ENCODE measurements around the gene EAPP. TPM values are rescaled to one million over a fixed set of nuclear protein-coding genes. Genes with fewer than 3 reads are reported as not detected.
A peak's percentile ranks its signal among the peaks of the same experiment; 100 is the strongest.

The EAPP gene
- total and polyA plus RNA-seq, 2 of the 13 experiments (the other 11 are each of a cell fraction or from before 2014, with no cell fraction given): 68.7 to 110 TPM

GRCh38 chr14:34466691-34467090 lies 72.8 kb downstream of the EAPP start:
- no peaks in the 10 kb centered on the region for H3K79me2 ChIP-seq (ENCODE audit: insufficient read depth, low read length)
- H3K27me3 ChIP-seq (ENCODE audit: control insufficient read depth in 1 of 2, insufficient read depth in 2 of 2, low read length in 2 of 2): no peaks in the 10 kb centered on the region; a peak in 1 of 5 replicates
- in situ Hi-C loops (cut with HindIII; ENCODE audit: extremely low pct_ligation_motif_present, low pct_unique_long_range_greater_than_20kb) (loop anchor here (25.0 kb wide), 1 partner anchor 429 kb away; no protein-coding TSS in a partner anchor), intact Hi-C loops (cut with micrococcal nuclease; ENCODE audit: unreplicated experiment) (loop anchor here (10.0 kb wide), 2 partner anchors 442 to 518 kb away; partner anchors contain the start of gene SRP54)
- no peak overlapping the region for H3K4me2 ChIP-seq (ENCODE audit: low read depth, low read length)
- H3K9me3 ChIP-seq (ENCODE audit: low read length): no peaks in the 10 kb centered on the region
- ChIA-PET CTCF (ENCODE audit: low intra/inter-chr PET ratio, low total read pairs) (no interaction called here), POLR2A (no interaction called here)
- no peaks in the 10 kb centered on the region for H3K36me3 ChIP-seq (replicated peaks in 1 of 2; ENCODE audit: control insufficient read depth in 1 of 2, insufficient read depth in 2 of 2, low read length in 2 of 2)
- H3K27ac ChIP-seq (ENCODE audit: extremely low read length, insufficient read depth, low read length): no peak overlapping the region
- DNase-seq (ENCODE audit: low spot score) (no peak), FAIRE-seq (no peak), ATAC-seq (no peak)
- H2AFZ ChIP-seq (ENCODE audit: low read length): no peak overlapping the region
- H3K4me3 ChIP-seq (replicated peaks in 1 of 3; ENCODE audit: insufficient read depth in 1 of 3, low read depth in 2 of 3, low read length in 3 of 3): no peak overlapping the region
- H3K9ac ChIP-seq (ENCODE audit: insufficient read depth, low read depth, low read length): no peak overlapping the region
- H3K4me1 ChIP-seq (ENCODE audit: insufficient read depth, low read length): peaks cover 67% of the 10 kb centered on the region
- no peaks in the 10 kb centered on the region for H4K20me1 ChIP-seq (ENCODE audit: insufficient read depth, low read length)
- no TSS peak for BruUV-seq (replicated peaks)
- 78% methylated on average over 2 of the region's 2 CpGs for WGBS (ENCODE audit: low lambda C conversion rate)
- TF ChIP-seq FOXO4 (CRISPR knock-in tag; conservative IDR thresholded peaks at IDR 0.05): 0 out of 2 replicates have a peak, but pooled peaks have one; percentile 34
- TF ChIP-seq ZNF318 (CRISPR knock-in tag; IDR thresholded peaks at IDR 0.05): no peak
- TF ChIP-seq ZNF12 (CRISPR knock-in tag; IDR thresholded peaks at IDR 0.05): peak; percentile 93
- TF ChIP-seq KDM5A (IDR thresholded peaks at IDR 0.05; ENCODE audit: borderline replicate concordance, low read length): no peak
- no peak for TF ChIP-seq HMGXB4 (CRISPR knock-in tag; IDR thresholded peaks at IDR 0.05; ENCODE audit: borderline replicate concordance in 1 of 2, low read depth in 1 of 2)
- no peak for TF ChIP-seq SNAPC2 (CRISPR knock-in tag; IDR thresholded peaks at IDR 0.05)
- no peak for TF ChIP-seq ZKSCAN8 (CRISPR knock-in tag; IDR thresholded peaks at IDR 0.05; ENCODE audit: borderline replicate concordance)
- no peak for TF ChIP-seq ZNF597 (CRISPR knock-in tag; IDR thresholded peaks at IDR 0.05)
- no peak for TF ChIP-seq SRSF9 (IDR thresholded peaks at IDR 0.05; ENCODE audit: borderline replicate concordance, insufficient read depth, low read depth, low read length, poor library complexity, severe bottlenecking)
